HG03159 (cell line): ENCODE data around the gene CSRP2.

ENCODE experiments used
- ATAC-seq: cut with Tn5 transposase; IDR thresholded peaks from one replicate; pipeline ENCODE4 v1.9.1; 2021; ENCODE audit warnings: mild to moderate bottlenecking, moderate library complexity; ENCODE audit not compliant: unreplicated experiment

The CSRP2 gene

GRCh38 chr12:76878899-76879709 is at the start of gene CSRP2:
Gene CSRP2 (minus strand): TSS chr12:76879019. CDS start chr12:76866260, 12,759 bp downstream.
- peak; percentile 82 for ATAC-seq

- ATAC-seq: peak; percentile 50
Observed at GRCh38 chr12:76927170-76927784, 48.5 kb upstream of the CSRP2 start.

GRCh38 chr12:76925135-76925534 is 46.3 kb upstream of the CSRP2 start:
- no peak for ATAC-seq

- no peak for ATAC-seq
Observed at GRCh38 chr12:76922866-76923265, 44.0 kb upstream of the CSRP2 start.

DNA sequence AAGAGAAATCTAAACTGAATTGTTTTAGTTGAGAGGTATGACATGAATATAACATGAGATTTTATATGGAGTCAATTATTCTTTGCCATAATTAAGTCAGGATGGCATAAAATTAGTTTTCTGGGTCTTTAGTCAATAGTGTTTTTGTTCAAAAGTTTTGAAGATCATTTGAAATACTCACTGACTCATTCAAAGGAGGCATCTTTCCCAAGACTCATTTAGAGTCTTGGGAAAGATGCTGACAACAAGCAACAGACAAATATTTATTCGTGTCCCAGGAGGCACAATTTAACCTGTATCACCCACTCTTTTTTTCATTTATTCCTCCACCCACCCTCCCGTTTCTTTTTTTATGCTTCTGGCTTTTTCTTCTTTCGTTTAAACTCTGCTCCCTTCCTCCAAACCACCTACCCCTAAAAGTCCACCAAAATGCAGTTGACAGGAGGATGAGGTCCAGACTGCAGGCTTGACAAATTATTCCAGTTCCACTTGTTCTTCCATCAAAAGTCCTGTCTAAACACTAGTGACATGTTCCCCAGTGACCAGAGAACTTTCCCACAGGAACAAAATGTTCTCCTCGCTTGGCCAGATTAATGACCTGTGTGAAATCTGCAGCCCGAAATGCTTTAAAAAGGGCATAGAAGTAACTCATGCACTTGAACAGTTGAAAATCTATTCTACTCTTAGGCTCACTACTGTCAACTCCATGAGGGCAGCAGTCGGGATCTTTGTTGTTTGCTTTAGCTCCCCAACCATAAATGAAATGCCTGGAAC is 43.3 kb upstream of the CSRP2 start:
- ATAC-seq: no peak

GRCh38 chr12:76921100-76921471 is 42.3 kb upstream of the CSRP2 start:
- no peak for ATAC-seq

DNA sequence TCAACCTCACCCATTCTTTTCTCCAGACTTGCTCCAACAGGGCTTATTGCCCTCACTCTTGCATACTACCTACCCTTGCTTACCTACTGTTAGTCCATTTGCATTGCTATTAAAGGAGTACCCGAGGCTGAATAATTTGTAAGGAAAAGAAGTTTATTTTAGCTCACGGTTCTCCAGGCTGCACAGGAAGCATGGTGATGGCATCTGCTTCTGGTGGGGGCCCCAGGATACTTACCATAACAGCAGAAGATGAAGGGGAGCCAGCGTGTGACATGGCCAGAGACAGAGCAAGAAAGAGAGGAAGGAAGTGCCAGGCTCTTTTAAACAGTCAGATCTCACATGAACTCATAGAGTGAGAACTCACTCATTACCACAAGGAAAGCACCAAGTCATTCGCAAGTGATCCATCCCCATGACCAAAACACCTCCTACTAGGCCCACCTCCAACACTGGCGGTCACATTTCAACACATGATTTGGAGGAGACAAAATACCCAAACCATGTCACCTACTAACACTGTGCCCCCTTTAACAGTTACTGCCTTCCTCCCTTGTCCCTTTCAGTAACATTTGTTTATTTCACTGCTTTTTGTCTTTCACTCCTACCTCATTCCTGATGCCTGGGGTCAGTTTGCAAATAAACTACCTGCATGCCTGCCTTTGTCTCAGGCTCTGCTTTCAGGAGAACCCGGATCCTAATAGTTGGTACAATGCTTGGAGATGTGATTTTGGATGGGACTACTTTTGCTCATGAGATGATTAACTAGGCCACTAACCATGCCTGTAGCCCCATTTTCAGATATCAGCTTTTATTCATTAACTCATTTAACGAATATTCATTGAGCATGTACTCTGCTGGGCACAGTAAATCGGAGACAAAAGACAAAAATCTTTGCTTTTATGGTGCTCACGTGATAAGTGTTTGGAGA is 41.6 kb upstream of the CSRP2 start:
- peak; percentile 77 for ATAC-seq

GRCh38 chr12:76919383-76920171 is 40.8 kb upstream of the CSRP2 start:
- ATAC-seq: peak; percentile 17

GRCh38 chr12:76916170-76916540 is 37.3 kb upstream of the CSRP2 start:
- ATAC-seq: no peak

DNA sequence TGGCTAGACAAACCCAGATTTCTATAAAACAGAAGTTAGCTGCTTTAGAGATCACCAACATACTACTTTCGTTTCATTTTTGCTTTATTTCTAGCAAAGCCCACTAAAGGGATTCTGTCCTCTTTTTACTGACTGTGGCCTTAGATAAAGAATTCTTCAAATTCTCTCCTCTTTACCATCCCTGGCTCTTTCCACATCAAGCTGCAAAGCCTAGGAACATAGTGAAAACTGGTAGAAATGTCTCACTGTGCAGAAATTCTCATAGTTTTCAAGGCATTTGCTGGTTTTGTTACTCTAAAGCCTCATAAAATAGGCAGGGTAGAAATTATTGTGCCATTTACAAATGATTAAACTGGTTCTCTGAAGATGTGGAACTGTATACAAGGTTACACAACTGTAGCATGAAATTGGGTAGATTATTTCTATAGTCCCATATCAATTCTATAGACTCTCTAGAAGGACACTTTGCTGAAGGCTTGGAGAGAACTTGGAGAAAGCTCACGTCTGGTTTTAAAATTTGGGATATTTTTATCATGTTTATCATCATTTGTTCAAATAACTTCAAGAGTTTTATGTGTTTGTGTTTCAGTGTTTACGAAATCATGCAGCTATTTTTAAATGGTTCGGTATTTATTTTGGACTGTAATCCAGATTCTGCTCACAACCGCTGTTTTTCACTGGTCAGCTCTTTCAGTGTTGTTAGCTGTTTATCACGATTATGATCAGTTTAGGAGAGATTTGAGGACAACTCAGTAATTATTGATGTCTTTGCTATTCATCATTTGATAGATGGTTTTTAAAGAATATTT is 36.7 kb upstream of the CSRP2 start:
- no peak for ATAC-seq

DNA sequence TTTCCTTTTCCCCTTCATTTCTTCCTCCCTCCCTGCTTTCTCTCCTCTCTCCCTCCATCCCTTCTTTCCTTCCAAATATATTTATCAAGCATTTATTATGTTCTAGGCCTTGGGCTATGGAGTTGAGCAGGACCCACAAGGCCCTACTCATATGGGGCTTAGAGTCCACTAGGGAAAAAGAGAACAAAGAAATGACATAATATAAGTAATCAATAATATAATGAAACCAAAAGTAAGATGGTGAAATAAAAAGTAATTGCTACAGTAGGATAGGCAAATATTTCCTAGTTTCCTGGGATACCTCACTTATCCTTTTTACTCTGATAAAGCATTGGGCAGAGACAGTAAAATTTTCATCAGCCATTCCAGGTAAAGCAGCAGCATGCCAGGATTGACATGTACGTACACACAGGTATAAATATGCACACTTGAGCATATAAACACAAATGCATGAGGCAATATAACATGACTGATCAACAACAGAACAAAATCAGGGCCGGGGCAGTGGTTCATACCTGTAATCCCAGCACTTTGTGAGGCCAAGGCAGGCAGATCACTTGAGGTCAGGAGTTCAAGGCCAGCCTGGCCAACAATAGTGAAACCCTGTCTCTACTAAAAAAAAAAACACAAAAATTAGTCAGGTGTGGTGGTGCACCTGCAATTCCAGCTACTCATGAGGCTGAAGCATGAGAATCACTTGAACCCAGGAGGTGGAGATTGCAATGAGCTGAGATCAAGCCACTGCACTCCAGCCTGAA is 35.5 kb upstream of the CSRP2 start:
- ATAC-seq: no peak

DNA sequence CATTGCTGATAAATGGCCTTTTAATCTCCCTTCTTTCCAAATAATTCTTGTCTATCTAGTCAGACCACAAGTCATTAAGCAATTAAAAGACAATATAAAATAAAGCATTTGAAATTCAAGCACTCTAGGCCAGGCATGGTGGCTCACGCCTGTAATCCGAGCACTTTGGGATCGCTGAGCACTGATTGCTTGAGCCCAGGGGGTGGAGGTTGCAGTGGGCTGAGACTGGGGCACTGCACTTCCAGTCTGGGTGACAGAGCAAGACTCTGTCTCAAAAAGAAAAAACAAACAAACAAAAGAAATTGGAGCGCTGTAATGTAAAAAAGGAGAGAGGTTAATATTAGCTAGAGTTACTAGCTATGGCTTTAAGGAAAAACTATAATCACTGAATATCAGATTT is 30.5 kb upstream of the CSRP2 start:
- ATAC-seq: no peak

GRCh38 chr12:76908303-76909017 is 29.6 kb upstream of the CSRP2 start:
- no peak for ATAC-seq

DNA sequence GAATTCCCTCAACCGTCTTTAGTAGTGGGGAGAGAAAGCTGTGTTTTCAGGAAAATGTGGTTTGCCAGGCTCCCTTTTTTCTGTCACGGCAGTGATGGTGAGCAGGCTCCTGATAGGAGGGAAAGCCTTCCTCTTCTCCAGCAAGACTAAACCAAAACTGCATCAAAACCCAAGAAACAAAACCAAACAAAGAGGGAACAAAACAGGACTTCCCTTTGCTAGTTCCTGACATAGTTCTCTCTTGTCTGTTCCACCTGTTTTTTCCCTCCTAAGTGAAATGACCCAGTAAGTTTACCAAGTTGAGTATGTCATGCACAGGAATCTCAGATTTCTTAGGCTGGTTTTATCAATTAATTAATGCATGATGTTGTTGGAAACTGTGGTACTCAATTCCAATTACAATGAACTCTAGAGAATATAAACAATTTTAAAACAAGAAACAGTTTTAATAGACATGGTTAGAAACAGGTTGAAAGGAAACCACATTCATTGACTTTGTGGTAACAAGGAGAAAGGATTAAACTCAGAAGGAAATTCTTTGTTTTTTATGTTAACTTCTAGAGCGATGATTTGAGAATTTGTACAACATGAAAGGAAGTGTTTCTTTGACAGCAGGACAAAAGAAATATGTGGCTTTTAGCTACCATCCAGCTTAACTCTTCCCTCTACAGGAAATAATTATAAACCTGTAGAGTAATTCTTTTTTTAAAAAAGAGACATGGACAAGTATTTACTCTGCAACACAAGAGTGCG is 23.0 kb upstream of the CSRP2 start:
- ATAC-seq: no peak

- ATAC-seq: no peak
Observed at GRCh38 chr12:76899522-76899921, 20.7 kb upstream of the CSRP2 start.

GRCh38 chr12:76898442-76898841 is 19.6 kb upstream of the CSRP2 start:
- ATAC-seq: no peak

- no peak for ATAC-seq
Observed at GRCh38 chr12:76896274-76896673, 17.5 kb upstream of the CSRP2 start.
